Hematopoietic multipotent progenitor cell treated with erythropoietin and hydrocortisone succinate and interleukin-3 and kit ligand, for 8 days (in vitro differentiated cells): ENCODE measurements around the gene NSMCE1.

Source experiments
- DNase-seq: peaks from one replicate; pipeline ENCODE4 v3.0.0-alpha.2; 2015

Gene NSMCE1

GRCh38 chr16:27268376-27269299 lies at the start of gene NSMCE1:
Gene NSMCE1, minus strand, starts transcription at chr16:27268772. Its CDS starts 11,202 bp downstream, at chr16:27257570.
- peak; percentile 97 for DNase-seq

GRCh38 chr16:27317738-27318391 lies 49.3 kb upstream of the NSMCE1 start:
- DNase-seq = no peak

GRCh38 chr16:27317320-27317719 lies 48.7 kb upstream of the NSMCE1 start:
- DNase-seq = no peak

- no peak for DNase-seq
Observed at GRCh38 chr16:27316038-27316680, 47.6 kb upstream of the NSMCE1 start.

GRCh38 chr16:27315333-27316037 lies 46.9 kb upstream of the NSMCE1 start:
- DNase-seq = peak; percentile 17

GRCh38 chr16:27314986-27315332 lies 46.4 kb upstream of the NSMCE1 start:
- no peak for DNase-seq

DNA sequence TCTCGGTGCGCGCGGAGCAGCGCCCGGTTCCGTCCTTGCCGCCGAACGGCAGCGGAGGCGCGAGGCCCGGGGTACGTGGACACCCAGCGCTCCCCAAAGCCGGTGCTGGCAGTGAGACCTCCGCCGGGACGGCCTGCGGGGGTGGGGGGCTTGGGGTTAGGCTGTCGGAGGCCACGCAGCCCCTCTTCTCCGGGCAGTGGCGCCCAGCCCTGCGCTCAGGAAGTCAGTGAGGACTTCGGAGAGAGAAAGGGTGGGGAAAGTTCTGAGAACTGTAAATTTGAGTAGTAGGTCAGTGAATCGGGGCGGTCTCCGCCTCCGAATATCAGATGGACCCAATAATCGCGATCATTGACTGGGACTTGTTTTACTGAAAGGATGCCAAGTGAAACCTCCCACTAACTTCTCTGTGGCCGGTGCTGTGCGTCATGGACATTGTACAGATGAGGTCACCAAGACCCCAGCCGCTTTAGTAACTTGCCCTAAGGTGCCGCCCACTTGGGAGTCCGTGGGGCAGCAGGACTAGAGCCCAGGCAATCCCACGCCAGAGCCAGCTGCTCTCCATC lies 45.7 kb upstream of the NSMCE1 start:
- DNase-seq = peak; percentile 70

DNA sequence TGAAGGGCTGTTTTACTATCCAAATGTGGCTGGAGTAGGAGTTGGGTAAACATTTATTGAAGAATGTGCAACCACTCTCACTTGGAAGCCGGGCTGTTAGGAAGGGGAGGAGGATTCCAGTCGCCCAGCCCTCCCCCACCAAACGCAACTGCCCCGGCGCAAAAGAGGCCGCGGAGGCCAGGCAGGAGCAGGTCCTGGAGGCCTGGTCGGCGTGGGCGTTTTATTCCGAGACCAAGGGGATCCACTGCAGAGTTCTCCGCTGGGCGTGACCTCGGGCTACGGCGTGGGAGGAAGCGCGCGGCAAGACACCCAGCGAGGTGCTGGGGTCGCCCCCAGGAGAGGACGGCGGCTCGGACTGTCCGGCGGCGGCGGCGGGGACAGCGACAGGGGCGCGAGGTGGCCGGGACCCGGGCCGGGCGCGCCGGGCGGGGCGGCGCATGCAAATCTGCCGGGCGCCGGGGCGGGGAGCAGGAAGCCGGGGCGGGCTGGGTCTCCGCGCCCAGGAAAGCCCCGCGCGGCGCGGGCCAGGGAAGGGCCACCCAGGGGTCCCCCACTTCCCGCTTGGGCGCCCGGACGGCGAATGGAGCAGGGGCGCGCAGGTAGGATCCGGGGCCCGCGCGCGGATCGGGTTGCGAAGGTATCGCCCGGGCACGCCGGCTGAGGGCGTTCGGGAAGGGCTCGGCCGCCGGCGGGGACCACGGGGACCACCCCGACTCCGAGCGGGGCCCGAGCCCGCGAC lies 45.0 kb upstream of the NSMCE1 start, which contains the start of gene IL4R:
IL4R (plus strand) TSS at position 553 of the 739 bp plus-strand sequence. CDS start 26,230 bp downstream, outside the sequence.
- peak; percentile 51 for DNase-seq

GRCh38 chr16:27312580-27313421 lies 44.2 kb upstream of the NSMCE1 start:
- DNase-seq = no peak

DNA sequence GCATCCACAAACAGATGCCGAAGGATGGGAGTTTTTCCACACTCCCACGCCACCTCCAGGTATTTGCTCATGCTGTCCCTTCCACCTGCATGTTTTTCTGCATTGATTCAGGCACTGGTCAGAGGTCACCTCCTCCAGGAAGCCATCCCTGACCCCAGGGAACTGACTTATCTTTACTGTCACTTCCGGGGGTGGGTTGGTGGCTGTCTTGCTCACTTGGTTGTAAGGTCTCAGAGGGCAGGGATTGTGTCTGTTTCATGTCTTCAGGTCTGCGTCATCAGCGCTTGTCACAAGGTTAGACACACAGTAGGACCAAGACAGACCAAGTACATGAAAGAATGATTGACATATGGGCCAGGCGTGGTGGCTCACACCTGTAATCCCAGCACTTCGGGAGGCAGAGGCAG lies 43.3 kb upstream of the NSMCE1 start:
- no peak for DNase-seq

- DNase-seq = no peak
Observed at GRCh38 chr16:27311448-27311830, 42.9 kb upstream of the NSMCE1 start.

- no peak for DNase-seq
Observed at GRCh38 chr16:27310576-27311447, 42.2 kb upstream of the NSMCE1 start.

- DNase-seq = no peak
Observed at GRCh38 chr16:27308792-27309191, 40.2 kb upstream of the NSMCE1 start.

DNA sequence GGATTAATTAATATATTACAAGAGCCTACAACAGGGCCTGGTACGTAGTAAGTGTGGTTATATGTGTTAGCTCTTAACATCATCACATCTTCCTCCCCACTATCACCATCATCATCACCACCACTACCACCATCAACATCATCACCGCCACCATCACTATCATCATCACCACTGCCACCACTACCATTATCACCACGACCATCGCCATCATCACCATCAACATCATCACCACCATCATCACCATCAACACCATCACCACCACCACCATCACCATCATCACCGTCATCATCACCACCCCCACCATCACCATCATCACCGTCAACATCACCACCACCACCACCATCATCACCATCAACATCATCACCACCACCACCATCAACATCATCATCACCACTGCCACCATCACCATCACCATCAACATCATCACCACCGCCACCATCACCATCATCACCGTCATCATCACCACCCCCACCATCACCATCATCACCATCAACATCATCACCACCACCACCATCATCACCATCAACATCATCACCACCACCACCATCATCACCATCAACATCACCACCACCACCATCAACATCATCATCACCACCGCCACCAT lies 37.4 kb upstream of the NSMCE1 start:
- DNase-seq = no peak

DNA sequence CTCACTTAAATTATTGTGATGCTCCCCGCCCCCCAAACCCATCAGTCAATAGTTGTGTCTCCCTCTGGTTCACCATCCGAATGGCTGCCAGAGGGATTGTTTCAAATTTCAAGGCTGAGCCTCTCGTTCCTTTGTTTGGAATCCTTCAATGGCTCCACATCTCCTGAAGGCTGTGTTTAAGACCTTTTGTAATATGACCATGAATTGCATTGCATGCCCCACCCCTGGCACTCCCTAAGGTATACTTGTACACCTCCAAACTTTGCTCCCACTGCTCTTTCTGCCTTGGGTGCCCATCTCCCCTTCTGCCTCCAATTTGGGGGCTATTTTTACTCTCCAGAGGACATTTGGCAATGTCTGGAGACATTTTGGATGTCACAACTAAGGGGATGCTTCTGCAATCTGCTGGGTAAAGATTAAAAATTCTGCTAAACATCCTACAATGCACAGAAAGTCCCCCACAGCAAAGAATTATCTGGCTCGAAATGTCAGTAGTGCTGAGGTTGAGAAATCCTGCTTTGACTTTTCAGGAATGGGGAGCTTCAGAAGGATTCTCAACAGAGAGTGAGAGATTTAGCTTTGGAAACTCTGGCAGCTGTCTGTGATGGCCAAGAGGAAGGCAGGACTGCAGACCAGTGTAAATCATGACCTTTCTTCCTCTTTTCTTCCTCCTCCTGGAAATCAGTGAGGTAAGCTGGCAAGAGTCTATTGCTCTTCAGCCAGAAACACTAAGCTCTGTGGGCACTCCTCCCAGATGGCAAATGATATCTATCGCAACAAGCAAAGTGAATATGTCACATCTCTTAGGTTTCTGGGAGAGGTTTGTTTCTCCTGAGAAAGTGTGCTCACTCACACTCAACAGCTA lies 36.5 kb upstream of the NSMCE1 start:
- no peak for DNase-seq

DNA sequence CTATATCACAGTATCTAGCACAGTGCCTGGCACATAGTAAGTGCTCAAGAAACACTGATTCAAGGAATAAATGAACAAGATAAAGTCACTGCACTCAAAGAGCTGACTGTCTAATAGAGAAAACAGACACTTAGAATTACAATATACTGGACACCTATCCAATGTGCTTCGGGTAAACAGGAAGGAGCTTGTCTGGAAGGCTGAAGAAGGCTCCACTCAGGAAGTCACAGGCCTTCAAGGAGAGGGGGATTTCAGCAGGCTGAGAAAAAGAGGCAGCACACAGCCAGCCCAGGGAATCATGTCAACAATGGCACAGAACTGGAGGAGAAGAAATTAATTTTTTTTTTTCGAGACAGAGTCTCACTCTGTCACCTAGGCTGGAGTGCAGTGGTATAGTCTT lies 35.5 kb upstream of the NSMCE1 start:
- DNase-seq = no peak

DNA sequence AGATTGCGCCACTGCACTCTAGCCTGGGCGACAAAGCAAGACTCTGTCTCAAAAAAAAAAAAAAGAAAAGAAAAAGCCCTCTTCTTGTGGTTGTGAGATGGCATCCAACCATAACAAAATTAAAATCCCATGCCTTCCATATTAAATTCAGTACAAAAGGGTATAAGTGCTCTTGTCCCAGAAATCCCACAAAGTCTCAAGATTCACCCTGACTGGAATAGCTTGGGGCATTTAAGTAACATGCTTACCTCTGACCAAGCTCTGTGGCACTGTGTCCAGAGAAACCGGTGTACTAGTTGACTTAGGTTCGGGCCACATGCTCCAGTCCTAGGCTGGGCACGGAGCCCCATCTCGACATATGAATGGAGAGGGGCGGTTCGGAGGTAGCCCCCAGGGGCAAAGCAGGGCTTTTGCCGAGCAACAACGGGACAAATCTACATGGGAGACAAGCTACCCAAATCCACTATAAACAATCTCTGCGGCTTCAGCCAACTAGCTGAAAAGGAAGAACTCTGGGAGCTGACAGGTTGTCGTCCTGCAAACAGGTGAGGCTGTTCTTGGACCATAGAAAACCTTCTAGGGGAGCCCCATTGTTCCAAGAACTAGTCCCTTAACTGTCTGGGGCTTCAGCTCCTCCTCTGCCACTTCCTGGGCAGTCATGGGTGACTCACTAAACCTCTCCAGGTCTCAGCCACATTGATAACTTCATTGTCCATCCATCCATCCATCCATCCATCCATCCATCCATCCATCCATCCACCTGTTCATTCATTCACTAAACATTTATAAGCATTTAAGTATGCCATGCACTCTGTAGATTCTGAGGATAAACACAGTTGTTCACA lies 34.9 kb upstream of the NSMCE1 start:
- DNase-seq = no peak
